ENCODE data around the gene TUBB1.
A peak's percentile ranks its signal among the peaks of the same experiment; 100 is the strongest.

Gene TUBB1

DNA sequence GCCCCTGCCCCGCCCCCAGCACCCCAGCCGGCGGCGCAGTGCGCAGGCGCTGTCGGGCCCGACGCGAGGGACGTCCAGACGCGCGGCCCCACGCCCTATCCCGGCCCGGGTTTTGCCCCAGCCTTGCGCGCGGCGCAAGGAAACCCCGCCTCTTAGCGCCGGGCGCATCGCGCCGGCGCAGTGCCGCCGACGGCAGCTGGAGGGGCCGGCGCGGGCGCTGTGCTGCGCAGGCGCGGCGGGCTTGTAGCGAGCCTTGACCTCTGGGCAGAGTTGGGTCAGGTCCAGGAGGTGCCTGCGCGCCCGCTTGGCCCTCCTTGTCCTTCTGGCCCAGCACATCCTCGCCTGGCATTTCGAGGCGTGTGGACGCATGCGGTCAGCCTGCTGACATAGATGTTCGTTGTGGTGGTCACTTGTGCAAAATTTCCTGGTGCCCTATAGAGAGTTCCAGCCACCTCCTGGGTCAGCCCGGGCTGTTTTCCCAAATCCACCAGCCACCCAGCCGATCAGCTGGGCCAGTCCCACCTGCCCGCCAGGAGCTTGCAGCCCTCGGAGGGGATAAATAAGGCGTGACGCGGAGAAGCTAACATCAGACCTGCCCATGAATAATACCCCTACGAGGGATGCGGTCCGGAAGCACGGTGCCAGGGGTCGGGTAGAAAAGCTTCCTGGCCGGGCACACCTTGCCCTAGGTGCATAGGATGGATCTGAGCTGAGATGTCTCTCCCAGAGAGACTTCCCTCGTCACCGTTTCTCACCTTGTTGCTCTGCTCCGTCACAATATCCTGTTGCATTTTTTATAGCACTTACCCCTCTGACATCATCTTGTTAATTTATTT lies 23.8 kb downstream of the TUBB1 start:
- H3K9ac ChIP-seq (ENCODE audit: low read depth, low read length, poor library complexity, severe bottlenecking) = peak overlapping the region; percentile 83
- H3K27me3 ChIP-seq (ENCODE audit: insufficient read depth, low read length, poor library complexity, severe bottlenecking) = no peaks in the 10 kb centered on the region
- H2AFZ ChIP-seq (ENCODE audit: low read length) = peak overlapping the region; percentile 100
- peak overlapping the region; percentile 89 for H3K4me3 ChIP-seq (ENCODE audit: low read length, poor library complexity, severe bottlenecking)
- peaks cover 49% of the 10 kb centered on the region for H3K4me1 ChIP-seq (ENCODE audit: insufficient read depth, low read length, poor library complexity, severe bottlenecking)
- H3K79me2 ChIP-seq (ENCODE audit: insufficient read depth, low read length) = peaks cover 46% of the 10 kb centered on the region
- H3K36me3 ChIP-seq (ENCODE audit: insufficient read depth, low read length) = peaks cover 2% of the 10 kb centered on the region; the same call in 1 of the 2 replicates
- no peaks in the 10 kb centered on the region for H3K9me3 ChIP-seq (ENCODE audit: insufficient read depth, low read depth, low read length)
- TF ChIP-seq EZH2phosphoT487 (IDR thresholded peaks at IDR 0.05; ENCODE audit: borderline replicate concordance) = no peak
- TF ChIP-seq, protein P1, sequence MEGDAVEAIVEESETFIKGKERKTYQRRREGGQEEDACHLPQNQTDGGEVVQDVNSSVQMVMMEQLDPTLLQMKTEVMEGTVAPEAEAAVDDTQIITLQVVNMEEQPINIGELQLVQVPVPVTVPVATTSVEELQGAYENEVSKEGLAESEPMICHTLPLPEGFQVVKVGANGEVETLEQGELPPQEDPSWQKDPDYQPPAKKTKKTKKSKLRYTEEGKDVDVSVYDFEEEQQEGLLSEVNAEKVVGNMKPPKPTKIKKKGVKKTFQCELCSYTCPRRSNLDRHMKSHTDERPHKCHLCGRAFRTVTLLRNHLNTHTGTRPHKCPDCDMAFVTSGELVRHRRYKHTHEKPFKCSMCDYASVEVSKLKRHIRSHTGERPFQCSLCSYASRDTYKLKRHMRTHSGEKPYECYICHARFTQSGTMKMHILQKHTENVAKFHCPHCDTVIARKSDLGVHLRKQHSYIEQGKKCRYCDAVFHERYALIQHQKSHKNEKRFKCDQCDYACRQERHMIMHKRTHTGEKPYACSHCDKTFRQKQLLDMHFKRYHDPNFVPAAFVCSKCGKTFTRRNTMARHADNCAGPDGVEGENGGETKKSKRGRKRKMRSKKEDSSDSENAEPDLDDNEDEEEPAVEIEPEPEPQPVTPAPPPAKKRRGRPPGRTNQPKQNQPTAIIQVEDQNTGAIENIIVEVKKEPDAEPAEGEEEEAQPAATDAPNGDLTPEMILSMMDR (conservative IDR thresholded peaks at IDR 0.05; ENCODE audit: low read length) = no peak
- H3F3A ChIP-seq (ENCODE audit: low read depth) = no peaks in the 10 kb centered on the region
- no peaks in the 10 kb centered on the region for H3K9me2 ChIP-seq (replicated peaks; ENCODE audit: low read depth, low read length)
- peak overlapping the region; percentile 96 for H3K4me2 ChIP-seq (ENCODE audit: low read depth, low read length, poor library complexity, severe bottlenecking)
- peaks cover 41% of the 10 kb centered on the region for H4K20me1 ChIP-seq (ENCODE audit: insufficient read depth, low read length, poor library complexity, severe bottlenecking)

DNA sequence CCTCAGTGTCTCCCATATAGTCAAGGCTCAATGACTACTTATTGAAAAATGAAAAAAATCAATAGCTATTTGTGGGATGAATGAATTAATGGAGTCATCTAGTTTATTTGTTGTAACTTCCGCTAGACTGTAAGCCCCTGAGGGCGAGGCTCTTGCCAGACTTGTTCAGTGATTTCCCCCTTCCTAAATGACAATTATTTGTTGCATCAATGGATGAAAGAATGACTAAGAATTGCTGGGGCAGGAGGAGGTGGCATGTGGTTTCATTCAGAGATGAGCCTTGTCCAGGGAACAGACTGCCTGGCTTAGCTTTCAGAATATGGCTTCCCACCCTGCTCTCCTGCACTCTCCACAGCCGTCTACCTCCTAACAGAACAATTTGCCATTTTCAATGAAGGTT lies 24.5 kb downstream of the TUBB1 start:
- peak overlapping the region; percentile 100 for H2AFZ ChIP-seq (ENCODE audit: low read length)
- H3K27me3 ChIP-seq (ENCODE audit: insufficient read depth, low read length, poor library complexity, severe bottlenecking) = no peaks in the 10 kb centered on the region
- H3F3A ChIP-seq (ENCODE audit: low read depth) = no peaks in the 10 kb centered on the region
- H3K4me2 ChIP-seq (ENCODE audit: low read depth, low read length, poor library complexity, severe bottlenecking) = peak overlapping the region; percentile 96
- H4K20me1 ChIP-seq (ENCODE audit: insufficient read depth, low read length, poor library complexity, severe bottlenecking) = peaks cover 35% of the 10 kb centered on the region
- peak overlapping the region; percentile 83 for H3K9ac ChIP-seq (ENCODE audit: low read depth, low read length, poor library complexity, severe bottlenecking)
- H3K9me3 ChIP-seq (ENCODE audit: insufficient read depth, low read depth, low read length) = no peaks in the 10 kb centered on the region
- H3K36me3 ChIP-seq (ENCODE audit: insufficient read depth, low read length) = no peaks in the 10 kb centered on the region
- peaks cover 43% of the 10 kb centered on the region for H3K4me1 ChIP-seq (ENCODE audit: insufficient read depth, low read length, poor library complexity, severe bottlenecking)
- no peaks in the 10 kb centered on the region for H3K9me2 ChIP-seq (replicated peaks; ENCODE audit: low read depth, low read length)
- H3K4me3 ChIP-seq (ENCODE audit: low read length, poor library complexity, severe bottlenecking) = peak overlapping the region; percentile 89
- TF ChIP-seq EZH2phosphoT487 (IDR thresholded peaks at IDR 0.05; ENCODE audit: borderline replicate concordance) = no peak
- TF ChIP-seq, protein P1 (conservative IDR thresholded peaks at IDR 0.05; ENCODE audit: low read length) = no peak
- peaks cover 40% of the 10 kb centered on the region for H3K79me2 ChIP-seq (ENCODE audit: insufficient read depth, low read length)

DNA sequence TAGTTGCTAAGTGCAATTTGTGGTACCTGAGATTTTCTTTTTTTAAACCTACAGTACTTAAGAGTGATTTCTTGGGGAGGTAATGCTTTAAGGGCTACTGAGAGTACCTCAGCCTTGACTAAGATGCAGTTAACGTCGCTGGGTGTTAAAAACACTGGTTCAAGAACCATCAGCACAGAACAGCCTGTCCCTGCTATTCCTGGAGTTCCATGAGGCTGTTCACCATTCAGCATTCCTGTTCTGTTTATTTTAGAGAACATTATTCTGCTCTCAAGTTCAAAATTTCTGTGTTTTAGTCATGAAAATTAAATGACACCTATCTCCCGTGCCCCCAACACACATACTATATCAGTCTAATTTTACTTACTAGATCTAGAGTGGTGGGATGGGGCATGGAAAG lies 25.1 kb downstream of the TUBB1 start:
- Histone ChIP-seq H3K4me3 (ENCODE audit: low read length, poor library complexity, severe bottlenecking) (no peak overlapping the region), H3K9ac (ENCODE audit: low read depth, low read length, poor library complexity, severe bottlenecking) (peak overlapping the region; percentile 83), H3F3A (ENCODE audit: low read depth) (no peaks in the 10 kb centered on the region), H2AFZ (ENCODE audit: low read length) (no peak overlapping the region), H3K27me3 (ENCODE audit: insufficient read depth, low read length, poor library complexity, severe bottlenecking) (no peaks in the 10 kb centered on the region), H3K4me1 (ENCODE audit: insufficient read depth, low read length, poor library complexity, severe bottlenecking) (peaks cover 38% of the 10 kb centered on the region), H3K79me2 (ENCODE audit: insufficient read depth, low read length) (peaks cover 34% of the 10 kb centered on the region), H3K9me3 (ENCODE audit: insufficient read depth, low read depth, low read length) (no peaks in the 10 kb centered on the region), H3K4me2 (ENCODE audit: low read depth, low read length, poor library complexity, severe bottlenecking) (peak overlapping the region; percentile 96), H3K36me3 (ENCODE audit: insufficient read depth, low read length) (no peaks in the 10 kb centered on the region), H4K20me1 (ENCODE audit: insufficient read depth, low read length, poor library complexity, severe bottlenecking) (peaks cover 29% of the 10 kb centered on the region), H3K9me2 (replicated peaks; ENCODE audit: low read depth, low read length) (no peaks in the 10 kb centered on the region)
- no peak for TF ChIP-seq EZH2phosphoT487 (IDR thresholded peaks at IDR 0.05; ENCODE audit: borderline replicate concordance)
- TF ChIP-seq, protein P1 (conservative IDR thresholded peaks at IDR 0.05; ENCODE audit: low read length) = no peak

Data from Loucy (cell line).